ENCODE data around the gene UGT1A7.

- TF ChIP-seq CTCF (IDR thresholded peaks at IDR 0.05) (no peak), POLR2A (IDR thresholded peaks at IDR 0.05) (no peak)
These were observed 8.8 kb upstream of the UGT1A7 start for GRCh38 chr2:233672886-233673285.

Data from testis (tissue), 2 donors.